ENCODE measurements around the gene GUCY1A1.

Gene GUCY1A1, protein sequence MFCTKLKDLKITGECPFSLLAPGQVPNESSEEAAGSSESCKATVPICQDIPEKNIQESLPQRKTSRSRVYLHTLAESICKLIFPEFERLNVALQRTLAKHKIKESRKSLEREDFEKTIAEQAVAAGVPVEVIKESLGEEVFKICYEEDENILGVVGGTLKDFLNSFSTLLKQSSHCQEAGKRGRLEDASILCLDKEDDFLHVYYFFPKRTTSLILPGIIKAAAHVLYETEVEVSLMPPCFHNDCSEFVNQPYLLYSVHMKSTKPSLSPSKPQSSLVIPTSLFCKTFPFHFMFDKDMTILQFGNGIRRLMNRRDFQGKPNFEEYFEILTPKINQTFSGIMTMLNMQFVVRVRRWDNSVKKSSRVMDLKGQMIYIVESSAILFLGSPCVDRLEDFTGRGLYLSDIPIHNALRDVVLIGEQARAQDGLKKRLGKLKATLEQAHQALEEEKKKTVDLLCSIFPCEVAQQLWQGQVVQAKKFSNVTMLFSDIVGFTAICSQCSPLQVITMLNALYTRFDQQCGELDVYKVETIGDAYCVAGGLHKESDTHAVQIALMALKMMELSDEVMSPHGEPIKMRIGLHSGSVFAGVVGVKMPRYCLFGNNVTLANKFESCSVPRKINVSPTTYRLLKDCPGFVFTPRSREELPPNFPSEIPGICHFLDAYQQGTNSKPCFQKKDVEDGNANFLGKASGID

DNA sequence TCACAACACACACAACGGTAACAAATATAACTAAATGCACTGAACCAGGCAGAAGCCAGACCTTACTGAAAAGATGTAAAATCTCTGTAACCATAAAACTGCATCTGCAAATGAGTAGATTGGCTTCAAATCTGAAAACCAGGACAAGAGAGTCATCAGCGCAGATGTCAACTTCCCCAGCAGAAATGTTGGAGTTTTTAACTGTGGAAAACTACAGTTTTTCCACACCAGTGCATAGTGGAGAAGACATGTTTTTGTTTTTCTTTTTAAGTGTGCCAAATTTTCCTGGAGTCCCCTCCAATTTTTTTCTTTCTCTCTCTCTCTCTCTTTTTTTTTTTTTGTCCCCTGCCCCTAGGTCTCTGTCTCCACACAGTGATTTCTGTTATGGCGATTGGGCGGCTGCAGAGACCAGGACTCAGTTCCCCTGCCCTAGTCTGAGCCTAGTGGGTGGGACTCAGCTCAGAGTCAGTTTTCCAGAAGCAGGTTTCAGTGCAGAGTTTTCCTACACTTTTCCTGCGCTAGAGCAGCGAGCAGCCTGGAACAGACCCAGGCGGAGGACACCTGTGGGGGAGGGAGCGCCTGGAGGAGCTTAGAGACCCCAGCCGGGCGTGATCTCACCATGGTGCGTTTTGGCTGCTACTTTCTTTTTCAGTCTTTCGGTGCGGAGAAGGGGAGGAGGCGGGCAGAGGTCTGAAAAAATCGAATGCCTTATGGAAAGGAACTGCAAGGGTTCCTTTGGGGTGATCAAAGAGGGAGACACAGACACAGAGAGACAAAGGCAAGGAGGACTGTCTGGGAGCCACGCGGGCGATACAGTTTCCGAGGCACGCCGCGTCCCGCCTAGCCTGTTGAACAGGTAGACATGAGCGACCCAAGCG, at the start of gene GUCY1A1:
Gene GUCY1A1 (plus strand): TSS at position 505 of the 878 bp plus-strand sequence. CDS start 30,020 bp downstream, outside the sequence.
- H3K4me1 ChIP-seq (ENCODE audit: control insufficient read depth, insufficient read depth, low read length): peaks cover 7% of the 10 kb centered on the region
- H3K9me3 ChIP-seq (ENCODE audit: control insufficient read depth in 2 of 2, low read length in 2 of 2): no peaks in the 10 kb centered on the region
- H3K9ac ChIP-seq (ENCODE audit: low read length in 2 of 2): peak within 1 kb of the TSS; percentile 86 to 93
- peak within 1 kb of the TSS; percentile 92 to 99 for H3K4me3 ChIP-seq (ENCODE audit: low read length in 2 of 2)
- H3K36me3 ChIP-seq (ENCODE audit: control insufficient read depth in 2 of 2, insufficient read depth in 2 of 2, low read length in 2 of 2): no peaks in the 10 kb centered on the region
- no peaks in the 10 kb centered on the region for H3K27me3 ChIP-seq (ENCODE audit: control insufficient read depth in 1 of 2, insufficient read depth in 2 of 2, low read length in 2 of 2)
- H3K27ac ChIP-seq (ENCODE audit: low read length): peak within 1 kb of the TSS; percentile 90

DNA sequence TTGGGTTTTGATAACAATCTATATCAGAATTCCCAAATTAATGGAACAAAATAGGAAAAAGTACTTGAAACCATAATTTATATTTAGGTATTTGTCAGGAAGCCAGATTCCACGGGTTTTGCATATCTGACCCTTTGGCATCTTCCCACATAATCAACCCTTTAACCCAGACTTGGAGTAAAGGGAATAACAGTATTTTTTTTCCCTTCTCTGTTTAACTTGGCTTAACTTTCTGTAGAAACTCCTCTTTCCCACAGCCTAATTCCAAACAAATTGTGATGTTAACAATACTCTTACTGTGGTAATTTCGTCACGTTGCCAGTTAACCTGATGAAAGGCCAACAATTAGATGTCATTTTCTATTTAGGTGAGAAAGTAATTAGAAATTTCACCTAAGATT, 49.4 kb upstream of the GUCY1A1 start:
- Histone ChIP-seq H3K4me1 (ENCODE audit: control insufficient read depth, insufficient read depth, low read length) (no peaks in the 10 kb centered on the region), H3K4me3 (ENCODE audit: low read length in 2 of 2) (no peak overlapping the region), H3K9ac (ENCODE audit: low read length in 2 of 2) (no peak overlapping the region), H3K27ac (ENCODE audit: low read length) (no peak overlapping the region), H3K27me3 (ENCODE audit: control insufficient read depth in 1 of 2, insufficient read depth in 2 of 2, low read length in 2 of 2) (no peaks in the 10 kb centered on the region), H3K36me3 (ENCODE audit: control insufficient read depth in 2 of 2, insufficient read depth in 2 of 2, low read length in 2 of 2) (no peaks in the 10 kb centered on the region), H3K9me3 (ENCODE audit: control insufficient read depth in 2 of 2, low read length in 2 of 2) (no peaks in the 10 kb centered on the region)

DNA sequence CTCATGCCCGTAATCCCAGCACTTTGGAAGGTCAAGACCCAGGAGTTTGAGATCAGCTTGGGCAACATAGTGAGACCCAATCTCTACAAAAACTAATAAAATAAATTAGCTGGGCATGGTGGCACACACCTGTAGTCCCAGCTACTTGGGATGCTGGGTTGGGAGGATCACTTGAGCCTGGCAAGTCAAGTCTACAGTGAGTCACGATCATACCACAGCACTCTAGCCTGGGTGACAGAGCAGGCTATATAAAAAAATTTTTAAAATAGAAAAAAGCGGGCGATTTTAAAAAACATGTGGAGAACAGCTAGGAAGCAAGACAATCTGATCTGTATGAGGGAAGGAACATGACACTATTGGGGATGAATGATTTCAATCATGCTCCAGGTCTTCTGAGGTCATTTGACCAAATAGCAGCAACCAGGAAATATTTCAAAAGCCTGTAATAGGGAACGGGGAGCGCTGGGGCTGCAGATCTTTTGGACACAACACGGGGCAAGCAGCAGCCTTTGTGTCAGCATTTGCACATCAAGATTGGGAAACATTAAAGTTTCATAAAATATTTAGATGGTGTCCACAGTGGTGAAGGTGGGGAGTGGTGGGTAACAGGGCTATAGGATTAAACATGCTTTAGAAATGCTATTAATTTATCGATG, 48.3 kb upstream of the GUCY1A1 start:
- Histone ChIP-seq H3K9me3 (ENCODE audit: control insufficient read depth in 2 of 2, low read length in 2 of 2) (no peaks in the 10 kb centered on the region), H3K4me1 (ENCODE audit: control insufficient read depth, insufficient read depth, low read length) (no peaks in the 10 kb centered on the region), H3K27me3 (ENCODE audit: control insufficient read depth in 1 of 2, insufficient read depth in 2 of 2, low read length in 2 of 2) (no peaks in the 10 kb centered on the region), H3K36me3 (ENCODE audit: control insufficient read depth in 2 of 2, insufficient read depth in 2 of 2, low read length in 2 of 2) (no peaks in the 10 kb centered on the region), H3K9ac (ENCODE audit: low read length in 2 of 2) (no peak overlapping the region), H3K4me3 (ENCODE audit: low read length in 2 of 2) (no peak overlapping the region), H3K27ac (ENCODE audit: low read length) (no peak overlapping the region)

DNA sequence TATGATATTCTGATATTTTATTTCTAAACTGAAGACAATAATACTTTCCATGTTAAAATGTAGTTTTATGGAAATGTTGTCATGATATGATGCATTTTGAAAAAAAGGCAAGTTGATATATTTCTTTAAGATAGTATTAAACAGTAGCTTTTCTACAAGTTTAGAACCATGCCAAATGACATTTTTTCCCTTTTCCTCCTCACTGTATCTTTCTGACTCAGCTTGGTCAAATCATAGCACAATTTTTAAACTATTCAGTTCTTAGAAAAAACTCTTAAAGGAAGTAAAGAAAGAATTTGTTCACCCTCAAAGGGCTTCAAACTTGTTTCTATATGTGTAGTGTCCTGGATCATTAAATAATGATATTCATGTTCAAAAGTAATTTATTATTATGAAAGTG, 46.0 kb upstream of the GUCY1A1 start:
- Histone ChIP-seq H3K36me3 (ENCODE audit: control insufficient read depth in 2 of 2, insufficient read depth in 2 of 2, low read length in 2 of 2) (no peaks in the 10 kb centered on the region), H3K4me3 (ENCODE audit: low read length in 2 of 2) (no peak overlapping the region), H3K27me3 (ENCODE audit: control insufficient read depth in 1 of 2, insufficient read depth in 2 of 2, low read length in 2 of 2) (no peaks in the 10 kb centered on the region), H3K9me3 (ENCODE audit: control insufficient read depth in 2 of 2, low read length in 2 of 2) (no peaks in the 10 kb centered on the region), H3K4me1 (ENCODE audit: control insufficient read depth, insufficient read depth, low read length) (no peaks in the 10 kb centered on the region), H3K27ac (ENCODE audit: low read length) (no peak overlapping the region), H3K9ac (ENCODE audit: low read length in 2 of 2) (no peak overlapping the region)

DNA sequence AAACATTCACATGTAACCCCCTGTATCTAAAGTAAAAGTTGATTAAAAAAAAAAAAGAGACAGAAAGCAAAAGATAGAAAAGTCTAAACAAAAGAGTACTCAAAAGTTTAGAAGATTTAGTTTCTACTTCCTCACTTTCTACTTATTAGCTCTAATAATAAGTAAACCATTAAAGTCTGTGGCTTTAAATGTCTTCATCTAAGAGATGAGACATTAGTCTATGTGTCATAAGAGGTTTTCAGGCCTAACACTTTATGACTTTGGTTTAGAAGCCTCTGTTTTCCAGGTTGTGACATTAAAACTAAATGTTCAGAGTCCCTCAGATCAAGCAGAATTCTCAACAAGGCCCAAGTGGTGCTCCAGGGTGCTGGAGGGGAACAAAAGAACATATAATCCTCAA, 42.2 kb upstream of the GUCY1A1 start:
- H3K9ac ChIP-seq (ENCODE audit: low read length in 2 of 2): no peak overlapping the region
- H3K27ac ChIP-seq (ENCODE audit: low read length): no peak overlapping the region
- no peaks in the 10 kb centered on the region for H3K27me3 ChIP-seq (ENCODE audit: control insufficient read depth in 1 of 2, insufficient read depth in 2 of 2, low read length in 2 of 2)
- H3K4me3 ChIP-seq (ENCODE audit: low read length in 2 of 2): no peak overlapping the region
- H3K9me3 ChIP-seq (ENCODE audit: control insufficient read depth in 2 of 2, low read length in 2 of 2): no peaks in the 10 kb centered on the region
- no peaks in the 10 kb centered on the region for H3K4me1 ChIP-seq (ENCODE audit: control insufficient read depth, insufficient read depth, low read length)
- H3K36me3 ChIP-seq (ENCODE audit: control insufficient read depth in 2 of 2, insufficient read depth in 2 of 2, low read length in 2 of 2): no peaks in the 10 kb centered on the region

DNA sequence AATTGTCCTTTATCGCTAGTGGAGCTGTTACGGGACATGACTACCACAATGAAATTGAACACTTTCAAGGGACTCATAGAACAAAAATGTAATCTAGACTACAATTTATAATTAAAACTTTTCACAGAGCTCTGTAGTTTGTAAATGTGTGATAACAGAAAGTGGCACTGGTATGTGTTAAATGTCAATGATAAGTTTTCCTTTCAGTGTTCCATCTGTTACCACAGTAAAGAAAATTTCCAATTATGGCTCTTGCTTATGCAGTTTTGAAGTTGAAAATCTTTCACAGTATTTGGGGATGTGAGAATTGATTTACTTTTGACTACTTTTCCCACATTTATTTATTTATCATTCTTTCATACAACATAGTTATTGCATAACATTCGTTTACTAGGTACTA, 40.1 kb upstream of the GUCY1A1 start:
- H3K27ac ChIP-seq (ENCODE audit: low read length): no peak overlapping the region
- H3K27me3 ChIP-seq (ENCODE audit: control insufficient read depth in 1 of 2, insufficient read depth in 2 of 2, low read length in 2 of 2): no peaks in the 10 kb centered on the region
- H3K4me1 ChIP-seq (ENCODE audit: control insufficient read depth, insufficient read depth, low read length): peaks cover 3% of the 10 kb centered on the region
- no peaks in the 10 kb centered on the region for H3K9me3 ChIP-seq (ENCODE audit: control insufficient read depth in 2 of 2, low read length in 2 of 2)
- H3K4me3 ChIP-seq (ENCODE audit: low read length in 2 of 2): no peak overlapping the region
- no peaks in the 10 kb centered on the region for H3K36me3 ChIP-seq (ENCODE audit: control insufficient read depth in 2 of 2, insufficient read depth in 2 of 2, low read length in 2 of 2)
- H3K9ac ChIP-seq (ENCODE audit: low read length in 2 of 2): no peak overlapping the region

DNA sequence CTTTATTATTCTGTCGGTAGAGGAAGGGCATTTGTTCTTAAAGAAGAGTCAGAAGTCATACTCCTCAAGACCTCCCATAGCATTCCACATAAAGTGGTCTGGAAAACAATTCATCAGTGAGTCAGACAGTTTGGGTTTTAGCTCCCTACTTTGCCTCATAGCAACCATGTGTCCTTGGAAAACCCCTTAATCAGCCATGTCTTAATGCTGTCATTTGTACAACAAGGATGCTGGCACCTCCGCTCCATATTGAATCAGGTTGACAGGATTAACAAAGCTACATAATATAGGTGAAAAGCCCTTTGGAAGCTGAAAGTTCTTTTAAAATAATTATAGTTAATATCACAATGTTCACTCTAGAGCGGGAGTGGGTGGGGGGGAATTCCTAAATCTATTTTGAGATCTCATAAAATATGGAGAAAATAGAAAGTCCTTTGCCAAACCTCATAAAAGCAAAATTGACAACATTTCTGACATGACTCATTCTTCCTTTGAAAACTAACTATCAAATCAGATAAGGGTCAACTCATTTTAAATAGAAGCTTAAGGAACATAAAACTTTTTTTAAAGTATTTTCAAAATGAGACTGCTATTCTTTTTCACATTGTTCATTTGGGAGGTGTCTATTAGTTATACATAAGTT, 37.3 kb upstream of the GUCY1A1 start:
- H3K27me3 ChIP-seq (ENCODE audit: control insufficient read depth in 1 of 2, insufficient read depth in 2 of 2, low read length in 2 of 2): no peaks in the 10 kb centered on the region
- no peaks in the 10 kb centered on the region for H3K36me3 ChIP-seq (ENCODE audit: control insufficient read depth in 2 of 2, insufficient read depth in 2 of 2, low read length in 2 of 2)
- peaks cover 3% of the 10 kb centered on the region for H3K4me1 ChIP-seq (ENCODE audit: control insufficient read depth, insufficient read depth, low read length)
- H3K9ac ChIP-seq (ENCODE audit: low read length in 2 of 2): no peak overlapping the region
- H3K9me3 ChIP-seq (ENCODE audit: control insufficient read depth in 2 of 2, low read length in 2 of 2): no peaks in the 10 kb centered on the region
- H3K4me3 ChIP-seq (ENCODE audit: low read length in 2 of 2): no peak overlapping the region
- no peak overlapping the region for H3K27ac ChIP-seq (ENCODE audit: low read length)

DNA sequence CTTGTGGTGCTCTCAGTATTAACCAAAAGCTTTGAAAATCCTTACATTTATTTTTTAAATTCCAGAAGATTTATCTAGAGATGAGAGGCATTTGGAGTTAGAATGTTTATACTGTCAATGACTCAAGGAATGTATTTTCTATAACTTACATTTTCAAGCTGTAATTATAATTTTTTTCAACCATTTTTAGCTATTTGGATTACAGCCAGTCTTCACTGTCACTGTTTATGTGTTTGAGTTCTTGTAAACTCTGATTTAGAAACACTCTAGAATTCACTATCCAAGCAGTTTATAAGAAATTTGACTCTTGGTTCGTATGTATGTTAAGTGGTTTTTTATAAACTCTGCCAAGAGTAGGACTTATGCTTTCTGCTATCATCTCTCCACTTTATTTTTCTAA, 36.7 kb upstream of the GUCY1A1 start:
- no peaks in the 10 kb centered on the region for H3K27me3 ChIP-seq (ENCODE audit: control insufficient read depth in 1 of 2, insufficient read depth in 2 of 2, low read length in 2 of 2)
- H3K9me3 ChIP-seq (ENCODE audit: control insufficient read depth in 2 of 2, low read length in 2 of 2): no peaks in the 10 kb centered on the region
- H3K9ac ChIP-seq (ENCODE audit: low read length in 2 of 2): no peak overlapping the region
- H3K4me3 ChIP-seq (ENCODE audit: low read length in 2 of 2): no peak overlapping the region
- no peak overlapping the region for H3K27ac ChIP-seq (ENCODE audit: low read length)
- H3K4me1 ChIP-seq (ENCODE audit: control insufficient read depth, insufficient read depth, low read length): peaks cover 3% of the 10 kb centered on the region
- H3K36me3 ChIP-seq (ENCODE audit: control insufficient read depth in 2 of 2, insufficient read depth in 2 of 2, low read length in 2 of 2): no peaks in the 10 kb centered on the region

DNA sequence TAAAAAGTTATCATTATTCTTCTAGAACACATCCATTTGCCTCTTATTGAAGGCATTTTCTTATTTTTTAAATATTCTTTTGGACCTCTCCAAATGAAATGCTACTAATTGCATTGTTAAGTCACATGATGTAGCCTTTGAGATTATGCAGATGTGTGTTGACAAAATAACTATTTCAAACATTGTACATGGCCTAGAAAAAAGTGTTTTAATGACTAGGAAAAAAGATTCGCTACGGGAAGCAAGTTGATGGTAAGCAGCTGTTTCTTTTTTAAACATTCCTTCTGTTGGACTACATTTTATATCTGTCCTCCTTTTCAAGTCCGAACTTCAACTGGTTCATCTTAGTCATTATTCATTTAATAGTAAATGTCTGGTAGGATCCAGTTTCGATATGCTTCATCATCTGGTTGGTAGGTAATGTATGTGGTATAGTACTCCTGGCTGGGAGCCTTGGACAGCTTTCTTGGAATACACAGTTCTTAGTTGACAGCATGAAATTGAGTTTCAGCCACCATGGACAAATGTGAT, 34.3 kb upstream of the GUCY1A1 start:
- Histone ChIP-seq H3K4me1 (ENCODE audit: control insufficient read depth, insufficient read depth, low read length) (peaks cover 3% of the 10 kb centered on the region), H3K9ac (ENCODE audit: low read length in 2 of 2) (no peak overlapping the region), H3K36me3 (ENCODE audit: control insufficient read depth in 2 of 2, insufficient read depth in 2 of 2, low read length in 2 of 2) (no peaks in the 10 kb centered on the region), H3K4me3 (ENCODE audit: low read length in 2 of 2) (peak overlapping the region in 1 of 2 donors; percentile 1), H3K9me3 (ENCODE audit: control insufficient read depth in 2 of 2, low read length in 2 of 2) (no peaks in the 10 kb centered on the region), H3K27ac (ENCODE audit: low read length) (peak overlapping the region; percentile 12), H3K27me3 (ENCODE audit: control insufficient read depth in 1 of 2, insufficient read depth in 2 of 2, low read length in 2 of 2) (no peaks in the 10 kb centered on the region)

Measured in stomach smooth muscle (tissue), 2 donors.